Measurements from ENCODE around the gene KLK10.
"Not testable (repeated sequence)": the region's sequence is repeated elsewhere in the genome, so short reads cannot be mapped to it uniquely, and the experiment has no call there.

KLK10 gene

DNA sequence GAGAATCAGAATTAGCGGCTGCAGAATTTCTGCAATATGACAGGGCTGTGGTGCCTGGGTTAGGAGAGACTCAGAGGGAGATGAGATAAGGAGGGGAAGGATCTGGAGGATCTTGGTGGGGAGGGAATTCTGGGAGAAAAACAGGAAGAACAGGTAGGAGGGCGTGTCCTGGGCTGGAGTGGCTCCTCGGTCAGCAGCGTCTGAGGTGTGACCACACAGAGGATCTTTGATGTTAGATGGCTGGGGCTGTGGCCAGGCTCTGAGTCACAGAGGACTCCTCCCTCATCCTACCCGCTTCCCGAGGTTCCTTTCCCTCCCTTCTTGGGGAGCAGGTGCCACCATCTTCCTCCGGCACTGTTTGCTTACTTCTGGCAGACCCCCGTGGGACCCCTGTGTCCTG, 43.7 kb downstream of the KLK10 start:
- H3K9ac ChIP-seq (ENCODE audit: low read length): no peak overlapping the region
- H3K27me3 ChIP-seq (ENCODE audit: insufficient read depth, low read length): no peaks in the 10 kb centered on the region
- no peaks in the 10 kb centered on the region for H3K9me3 ChIP-seq (ENCODE audit: low read length)
- H3K36me3 ChIP-seq (ENCODE audit: insufficient read depth, low read length): no peaks in the 10 kb centered on the region
- H3K4me1 ChIP-seq (ENCODE audit: insufficient read depth, low read length, severe bottlenecking): no peaks in the 10 kb centered on the region
- no peaks in the 10 kb centered on the region for H4K20me1 ChIP-seq (ENCODE audit: insufficient read depth, low read length)
- H3K27ac ChIP-seq (ENCODE audit: low read depth, low read length, poor library complexity, severe bottlenecking): no peak overlapping the region
- H3K79me2 ChIP-seq (ENCODE audit: insufficient read depth, low read length): no peaks in the 10 kb centered on the region
- no peaks in the 10 kb centered on the region for H3K9me2 ChIP-seq (ENCODE audit: low read depth, low read length)
- TF ChIP-seq EZH2 (IDR thresholded peaks at IDR 0.05; ENCODE audit: borderline replicate concordance, low read length): no peak
- TF ChIP-seq CTCF (IDR thresholded peaks at IDR 0.05; ENCODE audit: low read length): no peak
- no peak overlapping the region for H3K4me3 ChIP-seq (ENCODE audit: low read depth, low read length, poor library complexity, severe bottlenecking)
- no peak overlapping the region for H3K4me2 ChIP-seq (ENCODE audit: low read length)
- H3F3A ChIP-seq (ENCODE audit: insufficient read depth, low read length): no peaks in the 10 kb centered on the region
- H2AFZ ChIP-seq (ENCODE audit: low read length): no peak overlapping the region

DNA sequence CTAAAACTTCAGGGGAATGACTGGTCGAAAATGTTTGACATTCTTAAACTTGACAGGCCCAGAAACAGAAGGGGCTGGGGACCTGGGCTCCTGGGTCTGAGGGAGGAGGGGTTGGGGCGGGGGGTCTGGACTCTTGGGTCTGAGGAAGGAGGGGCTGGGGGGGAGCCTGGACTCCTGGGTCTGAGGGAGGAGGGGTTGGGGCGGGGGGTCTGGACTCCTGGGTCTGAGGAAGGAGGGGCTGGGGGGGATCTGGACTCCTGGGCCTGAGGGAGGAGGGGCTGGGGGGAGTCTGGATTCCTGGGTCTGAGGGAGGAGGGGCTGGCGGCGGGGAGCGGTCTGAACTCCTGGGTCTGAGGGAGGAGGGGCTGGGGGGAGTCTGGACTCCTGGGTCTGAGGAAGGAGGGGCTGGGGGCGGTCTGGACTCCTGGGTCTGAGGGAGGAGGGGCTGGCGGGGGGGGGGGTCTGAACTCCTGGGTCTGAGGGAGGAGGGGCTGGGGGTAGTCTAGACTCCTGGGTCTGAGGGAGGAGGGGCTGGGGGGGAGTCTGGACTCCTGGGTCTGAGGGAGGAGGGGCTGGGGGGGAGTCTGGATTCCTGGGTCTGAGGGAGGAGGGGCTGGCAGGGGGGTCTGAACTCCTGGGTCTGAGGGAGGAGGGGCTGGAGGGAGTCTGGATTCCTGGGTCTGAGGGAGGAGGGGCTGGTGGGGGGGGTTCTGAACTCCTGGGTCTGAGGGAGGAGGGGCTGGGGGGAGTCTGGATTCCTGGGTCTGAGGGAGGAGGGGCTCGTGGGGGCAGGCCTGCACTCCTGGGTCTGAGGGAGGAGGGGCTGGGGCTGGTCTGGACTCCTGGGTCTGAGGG, 44.6 kb downstream of the KLK10 start:
- Histone ChIP-seq H3K9me3 (ENCODE audit: low read length) (no peaks in the 10 kb centered on the region), H2AFZ (ENCODE audit: low read length) (no peak overlapping the region), H3K4me1 (ENCODE audit: insufficient read depth, low read length, severe bottlenecking) (no peaks in the 10 kb centered on the region), H3K79me2 (ENCODE audit: insufficient read depth, low read length) (no peaks in the 10 kb centered on the region), H3K9ac (ENCODE audit: low read length) (no peak overlapping the region), H4K20me1 (ENCODE audit: insufficient read depth, low read length) (no peaks in the 10 kb centered on the region), H3K36me3 (ENCODE audit: insufficient read depth, low read length) (no peaks in the 10 kb centered on the region), H3K27me3 (ENCODE audit: insufficient read depth, low read length) (no peaks in the 10 kb centered on the region), H3K9me2 (ENCODE audit: low read depth, low read length) (no peaks in the 10 kb centered on the region), H3K4me2 (ENCODE audit: low read length) (no peak overlapping the region), H3K4me3 (ENCODE audit: low read depth, low read length, poor library complexity, severe bottlenecking) (no peak overlapping the region), H3F3A (ENCODE audit: insufficient read depth, low read length) (no peaks in the 10 kb centered on the region), H3K27ac (ENCODE audit: low read depth, low read length, poor library complexity, severe bottlenecking) (no peak overlapping the region)
- TF ChIP-seq CTCF (IDR thresholded peaks at IDR 0.05; ENCODE audit: low read length): no peak
- no peak for TF ChIP-seq EZH2 (IDR thresholded peaks at IDR 0.05; ENCODE audit: borderline replicate concordance, low read length)

DNA sequence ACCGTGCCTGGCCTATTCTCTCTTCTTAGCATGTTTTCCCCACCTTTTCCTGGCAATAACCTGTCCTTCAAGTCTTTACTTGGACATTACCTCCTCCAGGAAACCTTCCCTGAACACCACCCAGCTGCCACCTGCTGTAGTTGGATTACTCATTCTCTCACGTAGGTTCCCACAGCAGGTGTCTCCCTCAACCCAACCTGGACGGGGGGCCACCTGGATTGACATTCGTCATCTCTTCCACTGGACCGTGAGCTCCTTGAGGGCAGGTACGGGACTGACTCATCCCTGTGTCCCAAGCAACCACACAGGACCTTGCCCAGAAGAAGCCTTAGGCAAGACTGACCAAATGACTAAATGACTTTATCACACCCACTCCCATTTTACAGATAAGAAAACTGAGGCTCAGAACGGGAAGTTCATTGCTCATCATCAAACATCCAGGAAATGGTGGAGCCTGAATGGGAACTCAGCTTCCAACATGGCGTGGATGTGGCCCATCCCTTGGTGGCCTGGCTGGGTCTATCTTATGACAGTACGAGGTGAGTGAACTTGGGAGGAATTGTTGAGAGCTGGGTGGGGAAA, 46.6 kb downstream of the KLK10 start:
- Histone ChIP-seq H3K4me2 (ENCODE audit: low read length) (no peak overlapping the region), H3K79me2 (ENCODE audit: insufficient read depth, low read length) (no peaks in the 10 kb centered on the region), H4K20me1 (ENCODE audit: insufficient read depth, low read length) (no peaks in the 10 kb centered on the region), H2AFZ (ENCODE audit: low read length) (no peak overlapping the region), H3K9ac (ENCODE audit: low read length) (no peak overlapping the region), H3K9me2 (ENCODE audit: low read depth, low read length) (no peaks in the 10 kb centered on the region), H3K4me3 (ENCODE audit: low read depth, low read length, poor library complexity, severe bottlenecking) (no peak overlapping the region), H3K27ac (ENCODE audit: low read depth, low read length, poor library complexity, severe bottlenecking) (no peak overlapping the region), H3K27me3 (ENCODE audit: insufficient read depth, low read length) (no peaks in the 10 kb centered on the region), H3K36me3 (ENCODE audit: insufficient read depth, low read length) (no peaks in the 10 kb centered on the region), H3K9me3 (ENCODE audit: low read length) (no peaks in the 10 kb centered on the region), H3F3A (ENCODE audit: insufficient read depth, low read length) (no peaks in the 10 kb centered on the region), H3K4me1 (ENCODE audit: insufficient read depth, low read length, severe bottlenecking) (no peaks in the 10 kb centered on the region)
- TF ChIP-seq EZH2 (IDR thresholded peaks at IDR 0.05; ENCODE audit: borderline replicate concordance, low read length): no peak
- no peak for TF ChIP-seq CTCF (IDR thresholded peaks at IDR 0.05; ENCODE audit: low read length)

- not testable (repeated sequence) for H2AFZ ChIP-seq (ENCODE audit: low read length); H3K9ac ChIP-seq (ENCODE audit: low read length); H3K27ac ChIP-seq (ENCODE audit: low read depth, low read length, poor library complexity, severe bottlenecking); H3K27me3 ChIP-seq (ENCODE audit: insufficient read depth, low read length); H4K20me1 ChIP-seq (ENCODE audit: insufficient read depth, low read length); H3K4me1 ChIP-seq (ENCODE audit: insufficient read depth, low read length, severe bottlenecking); H3K9me3 ChIP-seq (ENCODE audit: low read length); H3K36me3 ChIP-seq (ENCODE audit: insufficient read depth, low read length); H3K9me2 ChIP-seq (ENCODE audit: low read depth, low read length); H3K4me3 ChIP-seq (ENCODE audit: low read depth, low read length, poor library complexity, severe bottlenecking); H3K4me2 ChIP-seq (ENCODE audit: low read length); H3K79me2 ChIP-seq (ENCODE audit: insufficient read depth, low read length); H3F3A ChIP-seq (ENCODE audit: insufficient read depth, low read length)
Observed at GRCh38 chr19:50969810-50970209, 49.7 kb downstream of the KLK10 start.
